Upper lobe of right lung (tissue), 1 donor: Measurements from ENCODE around the gene GDAP1L1. TPM values are rescaled to one million over a fixed set of nuclear protein-coding genes. Genes with fewer than 3 reads are reported as not detected.
"Not testable (repeated sequence)": the region's sequence is repeated elsewhere in the genome, so short reads cannot be mapped to it uniquely, and the experiment has no call there.

Experiments used
- ATAC-seq: fragments of 200-7000 bp; cut with Tn5 transposase; one replicate; pipeline ENCODE4 v1.9.1; 2020; ENCODE audit warnings: mild to moderate bottlenecking, moderate library complexity
- DNase-seq: peaks from one replicate; pipeline ENCODE4 v3.0.0-alpha.2; 2020
- H3K27ac ChIP-seq: fragments of 200-600 bp; one replicate; pipeline ENCODE4 v1.8.0; 2022
- H3K27me3 ChIP-seq: fragments of 200-600 bp; one replicate; pipeline ENCODE4 v1.8.0; 2022; ENCODE audit warnings: mild to moderate bottlenecking
- H3K36me3 ChIP-seq: fragments of 200-600 bp; one replicate; pipeline ENCODE4 v1.8.0; 2022
- H3K4me1 ChIP-seq: fragments of 200-600 bp; one replicate; pipeline ENCODE4 v1.8.0; 2022
- H3K4me3 ChIP-seq: fragments of 200-600 bp; one replicate; pipeline ENCODE4 v1.8.0; 2022; ENCODE audit warnings: mild to moderate bottlenecking
- H3K9me3 ChIP-seq: fragments of 200-600 bp; one replicate; pipeline ENCODE4 v1.8.0; 2022
- CTCF ChIP-seq: fragments of 200-600 bp; IDR thresholded peaks from one replicate; pipeline ENCODE4 v1.8.0; 2022; ENCODE audit warnings: antibody characterized with exemption
- intact Hi-C: fragments of 100-400 bp; cut with DNase I; formaldehyde crosslinking; loops from one replicate; pipeline ENCODE4 v1.11.0; 2022
- total RNA-seq: library from RNA; stranded (reverse); fragmentation: NEBNext Ultra II Directional; extraction: Animal tissue kit (Norgen Biotek cat#: 25700); gene quantifications from one replicate; pipeline ENCODE4 v1.2.1, GENCODE V29; 2021
- donor health status: DM: no; HTN: yes; CAD: no; lungs with severe emphysema.

GDAP1L1 gene
- total RNA-seq, 1 donor from 2014 or later, result not detected

DNA sequence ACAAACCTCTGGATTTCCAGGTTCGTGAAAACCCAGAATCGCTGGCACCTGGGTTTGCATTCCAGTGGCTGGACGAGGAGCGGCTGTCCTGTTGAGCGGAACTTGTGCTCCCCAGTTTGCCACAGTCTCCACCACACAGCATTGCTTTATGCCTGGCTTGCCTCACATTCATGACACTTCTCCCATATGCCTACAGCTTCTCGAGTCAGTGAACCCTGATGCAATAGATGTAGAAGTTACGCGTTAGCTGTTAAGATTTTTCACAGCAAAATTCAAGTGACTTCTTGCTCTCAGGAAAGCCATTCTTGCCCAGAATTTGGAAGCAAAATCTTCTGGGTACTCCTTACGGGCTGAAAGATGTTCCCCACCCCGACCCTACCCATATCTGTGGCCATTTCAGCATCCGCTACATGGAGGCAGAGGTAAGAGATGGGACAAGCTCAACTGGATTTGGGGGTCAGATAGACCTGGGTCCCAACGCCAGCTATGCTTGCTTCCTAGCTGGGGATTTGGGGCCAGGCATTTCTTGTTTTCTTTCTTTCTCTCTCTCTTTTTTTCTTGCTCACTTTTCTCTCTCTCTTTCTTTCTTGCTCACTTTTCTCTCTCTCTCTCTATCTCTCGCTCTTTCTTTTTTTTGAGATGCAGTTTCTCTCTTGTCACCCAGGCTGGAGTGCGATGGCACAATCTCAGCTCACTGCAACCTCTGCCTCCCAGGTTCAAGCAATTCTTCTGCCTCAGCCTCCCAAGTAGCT, 12.4 kb upstream of the GDAP1L1 start:
- Histone ChIP-seq H3K27ac (no peak overlapping the region), H3K4me1 (no peaks in the 10 kb centered on the region), H3K36me3 (no peaks in the 10 kb centered on the region), H3K27me3 (no peaks in the 10 kb centered on the region), H3K9me3 (no peaks in the 10 kb centered on the region), H3K4me3 (no peak overlapping the region)
- intact Hi-C loops, result no loop called here
- TF ChIP-seq CTCF, result no peak
- no peak for DNase-seq
- no peak for ATAC-seq

DNA sequence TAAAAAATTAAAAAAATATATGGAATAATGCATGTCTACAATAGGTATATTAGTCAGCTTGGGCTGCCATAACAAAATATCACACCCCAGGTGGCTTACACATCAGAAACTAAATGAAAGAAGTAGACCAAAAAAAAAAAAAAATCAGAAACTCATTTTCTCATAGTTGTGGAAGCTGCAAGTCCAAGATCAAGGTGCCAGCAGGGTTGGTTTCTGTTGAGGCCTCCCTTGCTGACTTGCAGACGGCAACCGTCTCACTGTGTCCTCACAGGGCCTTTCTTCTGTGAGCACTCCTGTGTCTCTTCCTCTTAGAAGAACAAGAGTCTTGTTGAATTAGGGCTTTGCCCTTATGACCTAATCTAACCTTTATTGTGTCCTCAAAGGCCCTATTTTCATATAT, 11.4 kb upstream of the GDAP1L1 start:
- Histone ChIP-seq H3K27me3 (no peaks in the 10 kb centered on the region), H3K4me3 (no peak overlapping the region), H3K9me3 (no peaks in the 10 kb centered on the region), H3K36me3 (no peaks in the 10 kb centered on the region), H3K27ac (no peak overlapping the region), H3K4me1 (no peaks in the 10 kb centered on the region)
- no peak for DNase-seq
- intact Hi-C loops, result no loop called here
- ATAC-seq, result no peak
- TF ChIP-seq CTCF, result no peak

- H3K27me3 ChIP-seq, ATAC-seq, H3K9me3 ChIP-seq, H3K4me3 ChIP-seq, H3K36me3 ChIP-seq, DNase-seq, H3K4me1 ChIP-seq, H3K27ac ChIP-seq, intact Hi-C loops: not testable (repeated sequence)
Measured at GRCh38 chr20:44236840-44237239, 10.3 kb upstream of the GDAP1L1 start.

DNA sequence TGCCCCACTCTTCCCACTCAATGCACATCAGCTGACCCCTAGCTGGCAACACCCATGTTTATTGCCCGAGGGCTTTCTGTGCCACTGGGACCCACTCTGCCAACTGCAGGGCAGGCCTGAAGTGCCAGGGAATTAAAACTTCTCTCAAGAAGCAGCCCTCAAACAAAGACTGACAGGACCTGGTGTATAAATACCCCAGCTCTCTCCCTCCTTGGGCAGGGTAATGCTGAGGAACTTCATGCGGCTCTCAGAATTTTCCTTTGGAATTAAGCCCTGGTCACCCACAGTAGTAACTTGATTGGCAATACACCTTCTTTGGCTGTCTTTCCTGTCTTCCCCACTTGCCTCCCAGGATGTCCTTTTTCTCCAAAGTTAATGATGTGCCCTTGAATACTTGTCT, 5.3 kb upstream of the GDAP1L1 start:
- Histone ChIP-seq H3K4me1 (no peaks in the 10 kb centered on the region), H3K36me3 (no peaks in the 10 kb centered on the region), H3K27me3 (no peaks in the 10 kb centered on the region), H3K4me3 (no peak overlapping the region), H3K27ac (no peak overlapping the region), H3K9me3 (no peaks in the 10 kb centered on the region)
- TF ChIP-seq CTCF, result no peak
- no peak for ATAC-seq
- no peak for DNase-seq
- intact Hi-C loops, result no loop called here

DNA sequence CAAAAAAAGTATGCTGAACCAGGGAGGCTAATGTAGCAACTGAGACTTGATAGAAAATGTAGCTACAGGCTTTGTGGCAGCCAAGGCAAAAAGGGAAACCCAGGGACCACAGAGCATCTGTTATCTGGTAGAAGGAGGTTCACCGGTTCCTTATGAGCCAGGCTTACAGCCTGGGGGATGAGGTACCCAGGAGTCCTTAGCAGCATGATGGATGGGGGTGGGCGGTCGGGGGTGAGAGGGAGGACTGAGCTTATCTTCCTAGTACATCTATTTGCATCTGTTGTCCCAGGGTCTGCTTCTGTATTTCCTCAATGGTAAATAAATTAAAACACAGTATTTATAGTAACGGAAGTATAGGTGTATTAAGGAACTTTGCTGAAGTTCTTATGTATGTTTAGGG, 1.1 kb upstream of the GDAP1L1 start:
- no peak for ATAC-seq
- DNase-seq, result no peak
- Histone ChIP-seq H3K27ac (no peak overlapping the region), H3K27me3 (peaks cover 12% of the 10 kb centered on the region), H3K9me3 (no peaks in the 10 kb centered on the region), H3K4me3 (no peak overlapping the region), H3K4me1 (peaks cover 4% of the 10 kb centered on the region), H3K36me3 (no peaks in the 10 kb centered on the region)
- intact Hi-C loops, result no loop called here
- TF ChIP-seq CTCF, result no peak

GRCh38 chr20:44247586-44248409, 690 bp downstream of the GDAP1L1 start:
- peaks cover 4% of the 10 kb centered on the region for H3K4me1 ChIP-seq
- intact Hi-C loops, result no loop called here
- no peak overlapping the region for H3K27ac ChIP-seq
- peaks cover 12% of the 10 kb centered on the region for H3K27me3 ChIP-seq
- ATAC-seq, result peak; percentile 55
- H3K36me3 ChIP-seq, result no peaks in the 10 kb centered on the region
- DNase-seq, result no peak
- no peak overlapping the region for H3K4me3 ChIP-seq
- no peaks in the 10 kb centered on the region for H3K9me3 ChIP-seq
- TF ChIP-seq CTCF, result peak; percentile 17
